IMR-90 (cell line): ENCODE data around the gene SBSN. TPM values are rescaled to one million over a fixed set of nuclear protein-coding genes. Genes with fewer than 3 reads are reported as not detected.
A peak's percentile ranks its signal among the peaks of the same experiment; 100 is the strongest.

Experiments used
- ATAC-seq: fragments of 200-7000 bp; cut with Tn5 transposase; 2 replicates; pipeline ENCODE4 v1.9.1; 2020; ENCODE audit warnings: low read depth, mild to moderate bottlenecking, moderate library complexity
- BruUV-seq: library from RNA; stranded (reverse); fragments of 400-500 nt; replicated peaks from 2 replicates; lab custom pipeline; 2021; lab: Mats Ljungman, UMichigan
- CTCF ChIA-PET: fragments of 300-600 bp; formaldehyde crosslinking; extraction: SDS; loops from one replicate; lab custom pipeline; 2021; ENCODE audit warnings: antibody characterized with exemption; lab: Yijun Ruan, JAX
- POLR2A ChIA-PET: fragments of 300-600 bp; sonication (Branson Sonifier 250); formaldehyde crosslinking; loops from one replicate; lab custom pipeline; 2022; ENCODE audit warnings: antibody characterized with exemption; ENCODE audit not compliant: unreplicated experiment; lab: Charles Lee
- DNase-seq: peaks from one replicate; pipeline ENCODE4 v3.0.0; 2013
- H2AFZ ChIP-seq: replicated peaks from 2 replicates; pipeline ENCODE3; 2013; ENCODE audit warnings: low read length, mild to moderate bottlenecking; ENCODE audit not compliant: poor library complexity
- H2AK5ac ChIP-seq: 2 replicates; pipeline ENCODE4 v1.6.1; 2013; ENCODE audit warnings: low read depth, low read length, inconsistent platforms
- H2AK9ac ChIP-seq: replicated peaks from 2 replicates; pipeline ENCODE3; 2013; ENCODE audit warnings: mild to moderate bottlenecking, low read depth, low read length, moderate library complexity; ENCODE audit not compliant: poor library complexity
- H2BK120ac ChIP-seq: 2 replicates; pipeline ENCODE4 v1.6.1; 2013; ENCODE audit warnings: low read depth, low read length, inconsistent platforms
- H2BK15ac ChIP-seq: 3 replicates; pipeline ENCODE4 v1.6.1; 2013; ENCODE audit warnings: low read depth, low read length, inconsistent platforms
- H2BK20ac ChIP-seq: 2 replicates; pipeline ENCODE4 v1.6.1; 2013; ENCODE audit warnings: low read depth, mild to moderate bottlenecking, inconsistent platforms, low read length, moderate library complexity
- H2BK5ac ChIP-seq: 2 replicates; pipeline ENCODE4 v1.6.1; 2013; ENCODE audit warnings: mild to moderate bottlenecking, low read depth, low read length, inconsistent platforms; ENCODE audit not compliant: poor library complexity, severe bottlenecking
- H3K14ac ChIP-seq: replicated peaks from 2 replicates; pipeline ENCODE4 v1.6.1; 2013; ENCODE audit warnings: low read depth, low read length, inconsistent platforms
- H3K18ac ChIP-seq: 2 replicates; pipeline ENCODE4 v1.6.1; 2013; ENCODE audit warnings: low read depth, low read length, control low read depth
- H3K23ac ChIP-seq: 2 replicates; pipeline ENCODE4 v1.6.1; 2013; ENCODE audit warnings: low read depth, low read length, inconsistent platforms
- H3K27ac ChIP-seq: 2 replicates; pipeline ENCODE4 v1.5.1; 2013; ENCODE audit warnings: mild to moderate bottlenecking, control low read depth, low read length; ENCODE audit not compliant: insufficient read depth
- H3K27me3 ChIP-seq: 2 replicates; pipeline ENCODE4 v1.6.1; 2013; ENCODE audit warnings: low read length; ENCODE audit not compliant: control insufficient read depth, insufficient read depth
- H3K36me3 ChIP-seq: 2 replicates; pipeline ENCODE4 v1.6.1; 2013; ENCODE audit warnings: low read length, mixed read lengths; ENCODE audit not compliant: control insufficient read depth, insufficient read depth
- H3K4ac ChIP-seq: 2 replicates; pipeline ENCODE4 v1.6.1; 2013; ENCODE audit warnings: low read depth, low read length, inconsistent platforms
- H3K4me1 ChIP-seq: 2 replicates; pipeline ENCODE4 v1.6.1; 2013; ENCODE audit warnings: low read length, mixed read lengths; ENCODE audit not compliant: control insufficient read depth, insufficient read depth
- H3K4me2 ChIP-seq: 2 replicates; pipeline ENCODE4 v1.6.1; 2013; ENCODE audit warnings: low read depth, mild to moderate bottlenecking, control low read depth, low read length, moderate library complexity
- H3K4me3 ChIP-seq: 2 replicates; pipeline ENCODE4 v1.5.1; 2013; ENCODE audit warnings: low read depth, mild to moderate bottlenecking, control low read depth, low read length, moderate library complexity; ENCODE audit not compliant: insufficient read depth
- H3K56ac ChIP-seq: 2 replicates; pipeline ENCODE4 v1.6.1; 2013; ENCODE audit warnings: low read length, inconsistent platforms; ENCODE audit not compliant: insufficient read depth; ENCODE audit errors: extremely low read depth
- H3K79me1 ChIP-seq, 2 experiments: 2 replicates each; pipeline ENCODE4 v1.6.1; 2013; ENCODE audit warnings: low read length in 2 of 2, inconsistent platforms in 1 of 2, low read depth in 1 of 2
- H3K9ac ChIP-seq: 2 replicates; pipeline ENCODE4 v1.6.1; 2013; ENCODE audit warnings: low read depth, low read length, control low read depth
- H3K9me1 ChIP-seq: 2 replicates; pipeline ENCODE4 v1.6.1; 2013; ENCODE audit warnings: low read length, inconsistent platforms; ENCODE audit not compliant: insufficient read depth
- H3K9me3 ChIP-seq: 2 replicates; pipeline ENCODE4 v1.6.1; 2013; ENCODE audit warnings: low read length; ENCODE audit not compliant: control insufficient read depth, insufficient read depth
- H4K20me1 ChIP-seq: 2 replicates; pipeline ENCODE4 v1.6.1; 2013; ENCODE audit warnings: low read length, inconsistent platforms; ENCODE audit not compliant: insufficient read depth
- H4K5ac ChIP-seq: 2 replicates; pipeline ENCODE4 v1.6.1; 2013; ENCODE audit warnings: mild to moderate bottlenecking, low read depth, low read length, control low read depth
- H4K8ac ChIP-seq, 2 experiments: 2 replicates each; pipeline ENCODE4 v1.6.1; 2013; ENCODE audit warnings: low read depth in 2 of 2, low read length in 2 of 2, control low read depth in 1 of 2, inconsistent platforms in 1 of 2
- H4K91ac ChIP-seq: 2 replicates; pipeline ENCODE4 v1.6.1; 2013; ENCODE audit warnings: low read depth, low read length, inconsistent platforms; ENCODE audit not compliant: insufficient read depth
- CEBPB ChIP-seq: IDR thresholded peaks from 2 replicates; pipeline ENCODE4 v1.6.1; 2012; ENCODE audit warnings: low read depth, low read length, improper control_type of control experiment
- MAZ ChIP-seq: IDR thresholded peaks from 2 replicates; pipeline ENCODE4 v1.6.1; 2012; ENCODE audit warnings: low read depth, mild to moderate bottlenecking, low read length, improper control_type of control experiment, moderate library complexity, borderline replicate concordance
- MXI1 ChIP-seq: IDR thresholded peaks from 2 replicates; pipeline ENCODE4 v1.6.1; 2012; ENCODE audit warnings: low read depth, mild to moderate bottlenecking, low read length, moderate library complexity, borderline replicate concordance
- POLR2A ChIP-seq: IDR thresholded peaks from 2 replicates; pipeline ENCODE4 v1.6.1; 2012; ENCODE audit warnings: mild to moderate bottlenecking, low read depth, low read length
- RFX5 ChIP-seq: IDR thresholded peaks from 2 replicates; pipeline ENCODE4 v1.8.0; 2012; ENCODE audit warnings: low read depth, mild to moderate bottlenecking, low read length, moderate library complexity
- SMC3 ChIP-seq: fragments of 150-350 bp; IDR thresholded peaks from 2 replicates; pipeline ENCODE4 v1.6.1; 2016; ENCODE audit warnings: low read depth, mild to moderate bottlenecking, antibody characterized with exemption, low read length, moderate library complexity
- WGBS, 2 experiments: methylation state at CpG; one replicate each; pipeline versions ENCODE4 v1.1.5 to v1.1.7; 2013; ENCODE audit warnings: missing lambda C conversion rate in 2 of 2; ENCODE audit not compliant: insufficient read length in 1 of 2; ENCODE audit errors: extremely low coverage in 2 of 2; 5-methylcytosine and 5-hydroxymethylcytosine counted together
- dilution Hi-C: fragments of 300-500 bp; cut with HindIII; formaldehyde crosslinking; loops from one replicate; pipeline ENCODE4 v1.14.3; 2018; ENCODE audit warnings: low sequenced_read_pairs; ENCODE audit not compliant: unreplicated experiment
- in situ Hi-C: fragments of 300-500 bp; cut with MboI; formaldehyde crosslinking; loops from 3 replicates; pipeline ENCODE4 v1.14.3; 2019; ENCODE audit warnings: low sequenced_read_pairs, inconsistent platforms, mixed read lengths
- intact Hi-C: fragments of 100-400 bp; cut with micrococcal nuclease; formaldehyde crosslinking; loops from 2 replicates; pipeline ENCODE4 v1.10.0; 2022
- polyA plus RNA-seq, 3 experiments: library from polyadenylated mRNA; depleted of rRNA; stranded (reverse); fragments of >200 nt; gene quantifications; 2 replicates each; pipeline ENCODE4 v1.2.3, GENCODE V29; 2012; ENCODE audit warnings: low replicate concordance in 1 of 3
- total RNA-seq: library from RNA; depleted of rRNA; stranded (reverse); fragments of >200 nt; gene quantifications from 2 replicates; pipeline ENCODE4 v1.2.3, GENCODE V29; 2012
- TF ChIP-seq, protein P1 (sequence below): fragments of 150-350 bp; IDR thresholded peaks from 2 replicates; pipeline ENCODE4 v1.6.1; 2017; ENCODE audit warnings: mild to moderate bottlenecking, antibody characterized with exemption, low read length, low read depth
- TF ChIP-seq, protein P2 (sequence below): conservative IDR thresholded peaks from 2 replicates; pipeline ENCODE4 v1.5.1; 2012; ENCODE audit warnings: mild to moderate bottlenecking, low read depth, low read length, improper control_type of control experiment

SBSN gene
- total and polyA plus RNA-seq, 2 of the 4 experiments (the other 2 are of a cell fraction), result 0.72 to 6.4 TPM

DNA sequence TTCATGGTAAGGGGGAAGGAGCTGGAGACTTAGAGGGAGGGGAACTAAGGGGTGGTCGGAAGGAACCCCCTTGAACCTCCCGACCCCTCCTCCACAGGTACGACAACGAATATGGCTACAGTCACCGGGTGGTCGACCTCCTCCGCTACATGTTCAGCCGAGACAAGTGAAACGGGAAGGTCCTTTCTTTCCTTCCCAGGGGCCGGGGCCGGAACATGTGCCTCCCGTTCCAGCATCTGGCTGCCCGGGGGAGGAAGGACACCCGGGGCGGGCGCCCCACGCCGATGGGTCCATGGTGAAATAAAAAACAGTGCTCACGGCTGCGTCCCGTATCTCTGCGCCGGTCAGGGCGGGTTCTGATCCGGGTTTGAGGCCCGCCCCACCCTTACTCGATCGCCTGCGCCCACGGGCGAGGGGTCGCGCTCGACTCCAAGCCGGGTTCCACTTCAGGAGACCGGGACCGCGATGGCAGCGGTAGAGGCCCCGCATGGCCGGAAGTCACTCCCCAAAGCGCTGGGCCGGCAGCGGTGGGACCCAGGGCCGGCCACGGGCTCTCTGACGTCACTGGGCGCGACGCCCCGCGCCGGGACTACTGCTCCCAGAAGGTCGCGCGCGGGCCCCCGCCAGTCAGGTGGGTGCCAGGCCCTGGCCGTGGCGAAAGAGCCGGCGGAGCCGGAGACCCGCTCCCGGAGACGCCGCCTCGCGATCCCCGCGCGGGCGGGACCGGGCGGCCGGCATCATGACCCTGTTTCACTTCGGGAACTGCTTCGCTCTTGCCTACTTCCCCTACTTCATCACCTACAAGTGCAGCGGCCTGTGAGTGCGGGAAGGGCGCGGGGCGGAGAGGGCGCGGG, 17.1 kb upstream of the SBSN start, which contains the start of gene TMEM147:
Gene TMEM147 (plus strand): TSS at position 626 of the 854 bp plus-strand sequence. CDS start 114 bp downstream, at position 740.
- H3K4me1 ChIP-seq, result peaks cover 8% of the 10 kb centered on the region
- H3K4me2 ChIP-seq, result peak within 1 kb of the TSS; percentile 98
- TSS peak; percentile 42 for BruUV-seq
- peak within 1 kb of the TSS; percentile 87 for H3K4ac ChIP-seq
- H2BK15ac ChIP-seq, result peak within 1 kb of the TSS; percentile 60; the same call in 1 of the 3 replicates
- peaks cover 9% of the 10 kb centered on the region; the same call in 1 of the 2 replicates for H3K9me1 ChIP-seq
- peak within 1 kb of the TSS; percentile 79 for H4K5ac ChIP-seq
- H2BK5ac ChIP-seq, result peak within 1 kb of the TSS; percentile 81
- H3K9ac ChIP-seq, result peak within 1 kb of the TSS; percentile 90
- peaks cover 4% of the 10 kb centered on the region; the same call in 1 of the 2 replicates for H3K36me3 ChIP-seq
- H2AFZ ChIP-seq, result peak within 1 kb of the TSS; percentile 99
- peak within 1 kb of the TSS; percentile 93 for H3K14ac ChIP-seq
- no peaks in the 10 kb centered on the region for H3K27me3 ChIP-seq
- H4K20me1 ChIP-seq, result 0 out of 2 replicates have a peak, but pooled peaks cover 7% of the 10 kb centered on the region
- DNase-seq (peak; percentile 85), ATAC-seq (peak; percentile 96)
- H3K23ac ChIP-seq, result peak within 1 kb of the TSS; percentile 85
- dilution Hi-C loops (no loop called here), in situ Hi-C loops (loop anchor here (5.0 kb wide), 1 partner anchor 172 kb away; the partner anchor contains the start of gene KMT2B), intact Hi-C loops (loop anchor here (1.0 to 5.0 kb wide), 4 partner anchors 34 to 193 kb away; partner anchors contain the start of genes RBM42 and ZBTB32)
- ChIA-PET CTCF (no interaction called here), POLR2A (no interaction called here)
- no peak within 1 kb of the TSS for H2BK20ac ChIP-seq
- peak within 1 kb of the TSS; percentile 79 for H4K91ac ChIP-seq
- H3K18ac ChIP-seq, result peak within 1 kb of the TSS; percentile 70
- peak within 1 kb of the TSS; percentile 90 for H3K27ac ChIP-seq
- TF ChIP-seq MAZ (peak; percentile 78; the same call in 1 of the 2 replicates), RFX5 (no peak), MXI1 (peak; percentile 79), POLR2A (peak; percentile 90), SMC3 (0 out of 2 replicates have a peak, but pooled peaks have one; percentile 5), CEBPB (peak; percentile 31; the same call in 1 of the 2 replicates)
- TF ChIP-seq, protein P1, sequence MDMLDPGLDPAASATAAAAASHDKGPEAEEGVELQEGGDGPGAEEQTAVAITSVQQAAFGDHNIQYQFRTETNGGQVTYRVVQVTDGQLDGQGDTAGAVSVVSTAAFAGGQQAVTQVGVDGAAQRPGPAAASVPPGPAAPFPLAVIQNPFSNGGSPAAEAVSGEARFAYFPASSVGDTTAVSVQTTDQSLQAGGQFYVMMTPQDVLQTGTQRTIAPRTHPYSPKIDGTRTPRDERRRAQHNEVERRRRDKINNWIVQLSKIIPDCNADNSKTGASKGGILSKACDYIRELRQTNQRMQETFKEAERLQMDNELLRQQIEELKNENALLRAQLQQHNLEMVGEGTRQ, result peak; percentile 79
- TF ChIP-seq, protein P2, sequence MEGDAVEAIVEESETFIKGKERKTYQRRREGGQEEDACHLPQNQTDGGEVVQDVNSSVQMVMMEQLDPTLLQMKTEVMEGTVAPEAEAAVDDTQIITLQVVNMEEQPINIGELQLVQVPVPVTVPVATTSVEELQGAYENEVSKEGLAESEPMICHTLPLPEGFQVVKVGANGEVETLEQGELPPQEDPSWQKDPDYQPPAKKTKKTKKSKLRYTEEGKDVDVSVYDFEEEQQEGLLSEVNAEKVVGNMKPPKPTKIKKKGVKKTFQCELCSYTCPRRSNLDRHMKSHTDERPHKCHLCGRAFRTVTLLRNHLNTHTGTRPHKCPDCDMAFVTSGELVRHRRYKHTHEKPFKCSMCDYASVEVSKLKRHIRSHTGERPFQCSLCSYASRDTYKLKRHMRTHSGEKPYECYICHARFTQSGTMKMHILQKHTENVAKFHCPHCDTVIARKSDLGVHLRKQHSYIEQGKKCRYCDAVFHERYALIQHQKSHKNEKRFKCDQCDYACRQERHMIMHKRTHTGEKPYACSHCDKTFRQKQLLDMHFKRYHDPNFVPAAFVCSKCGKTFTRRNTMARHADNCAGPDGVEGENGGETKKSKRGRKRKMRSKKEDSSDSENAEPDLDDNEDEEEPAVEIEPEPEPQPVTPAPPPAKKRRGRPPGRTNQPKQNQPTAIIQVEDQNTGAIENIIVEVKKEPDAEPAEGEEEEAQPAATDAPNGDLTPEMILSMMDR, result no peak
- 0% methylated on average over 14 of the region's 85 CpGs; no CpG with 5 or more reads in 1 of the 2 experiments for WGBS, 2 experiments
- peak within 1 kb of the TSS; percentile 31; the same call in 1 of the 2 replicates for H2BK120ac ChIP-seq
- no peaks in the 10 kb centered on the region for H3K9me3 ChIP-seq
- peaks cover 31 to 50% of the 10 kb centered on the region in 2 experiments for H3K79me1 ChIP-seq
- H3K4me3 ChIP-seq, result peak within 1 kb of the TSS; percentile 91
- H2AK9ac ChIP-seq, result peak within 1 kb of the TSS; percentile 95
- peak within 1 kb of the TSS; percentile 57 for H3K56ac ChIP-seq
- peak within 1 kb of the TSS; percentile 91 to 97 for H4K8ac ChIP-seq
- peak within 1 kb of the TSS; percentile 87 for H2AK5ac ChIP-seq
